Suprapubic skin (tissue), 4 donors: Measurements from ENCODE around the gene CHRDL2. TPM values are rescaled to one million over a fixed set of nuclear protein-coding genes. Genes with fewer than 3 reads are reported as not detected.

Experiments used
- DNase-seq, 2 donors: peaks; one replicate each; pipeline ENCODE4 v3.0.0-alpha.2; 2019; ENCODE audit warnings: low spot score in 2 of 2
- H3K27ac ChIP-seq: fragments of 200-600 bp; sonication (generic); one replicate; pipeline ENCODE4 v1.5.1; 2019
- H3K27me3 ChIP-seq: fragments of 200-600 bp; sonication (generic); one replicate; pipeline ENCODE4 v1.5.1; 2019
- H3K36me3 ChIP-seq: fragments of 200-600 bp; sonication (generic); one replicate; pipeline ENCODE4 v1.5.1; 2019
- H3K4me1 ChIP-seq: fragments of 200-600 bp; sonication (generic); one replicate; pipeline ENCODE4 v1.5.1; 2019
- H3K4me3 ChIP-seq: fragments of 200-600 bp; sonication (generic); one replicate; pipeline ENCODE4 v1.5.1; 2019; ENCODE audit warnings: mild to moderate bottlenecking
- H3K9me3 ChIP-seq: fragments of 200-600 bp; sonication (generic); one replicate; pipeline ENCODE4 v1.5.1; 2019
- EP300 ChIP-seq: sonication (generic); formaldehyde crosslinking; IDR thresholded peaks from one replicate; pipeline ENCODE4 v1.6.1; 2017; ENCODE audit warnings: antibody characterized with exemption
- POLR2A ChIP-seq, 2 donors: fragments of 450-650 bp; IDR thresholded peaks; one replicate each; pipeline ENCODE4 v1.6.1; 2017; ENCODE audit warnings: antibody characterized with exemption in 2 of 2, mild to moderate bottlenecking in 2 of 2, moderate library complexity in 2 of 2
- POLR2AphosphoS5 ChIP-seq, 3 donors: sonication (generic); formaldehyde crosslinking; IDR thresholded peaks; one replicate each; pipeline ENCODE4 v1.6.1; 2017; ENCODE audit warnings: antibody characterized with exemption in 3 of 3
- WGBS: methylation state at CpG from one replicate; pipeline ENCODE4 v1.1.5; 2018; 5-methylcytosine and 5-hydroxymethylcytosine counted together
- total RNA-seq, 4 donors: library from RNA; depleted of rRNA; stranded (reverse); fragments of >200 nt; gene quantifications; one replicate each; pipeline ENCODE4 v1.1.0, GENCODE V29; 2016
- TF ChIP-seq, protein P1 (sequence below), 2 donors: fragments of 200-600 bp in 1 of 2; fragments of 450-650 bp in 1 of 2; sonication (generic) in 1 of 2; IDR thresholded peaks; one replicate each; pipeline ENCODE4 v1.5.1; 2016 to 2019; ENCODE audit warnings: antibody characterized with exemption in 2 of 2, mild to moderate bottlenecking in 1 of 2, moderate library complexity in 1 of 2

The CHRDL2 gene
- total RNA-seq, 4 donors from 2014 or later = not detected

DNA sequence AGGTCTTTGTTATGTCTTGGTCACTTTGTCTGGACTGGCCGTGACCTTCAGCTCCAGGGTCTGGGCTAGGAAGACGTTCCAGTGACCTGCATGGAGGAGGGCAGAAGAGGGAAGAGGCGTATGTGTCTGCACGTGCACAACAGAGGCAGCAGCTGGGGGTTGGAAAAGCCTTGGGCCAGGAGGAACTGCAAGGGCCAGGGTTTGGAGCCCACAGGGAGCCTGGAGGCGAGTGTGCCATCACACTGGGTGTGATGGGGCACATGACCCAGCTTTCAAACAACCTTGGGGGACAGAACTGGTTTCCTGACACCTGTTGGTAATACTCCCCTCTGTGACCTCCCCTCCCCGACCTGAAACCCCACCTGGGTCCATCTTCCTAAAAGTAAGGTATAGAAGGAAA lies 34.7 kb downstream of the CHRDL2 start:
- Histone ChIP-seq H3K4me1 (peaks cover 22% of the 10 kb centered on the region), H3K4me3 (no peak overlapping the region), H3K27me3 (no peaks in the 10 kb centered on the region), H3K9me3 (no peaks in the 10 kb centered on the region), H3K36me3 (no peaks in the 10 kb centered on the region), H3K27ac (peak overlapping the region; percentile 60)
- DNase-seq = no peak
- TF ChIP-seq POLR2A (IDR thresholded peaks at IDR 0.05) = no peak
- TF ChIP-seq, protein P1, sequence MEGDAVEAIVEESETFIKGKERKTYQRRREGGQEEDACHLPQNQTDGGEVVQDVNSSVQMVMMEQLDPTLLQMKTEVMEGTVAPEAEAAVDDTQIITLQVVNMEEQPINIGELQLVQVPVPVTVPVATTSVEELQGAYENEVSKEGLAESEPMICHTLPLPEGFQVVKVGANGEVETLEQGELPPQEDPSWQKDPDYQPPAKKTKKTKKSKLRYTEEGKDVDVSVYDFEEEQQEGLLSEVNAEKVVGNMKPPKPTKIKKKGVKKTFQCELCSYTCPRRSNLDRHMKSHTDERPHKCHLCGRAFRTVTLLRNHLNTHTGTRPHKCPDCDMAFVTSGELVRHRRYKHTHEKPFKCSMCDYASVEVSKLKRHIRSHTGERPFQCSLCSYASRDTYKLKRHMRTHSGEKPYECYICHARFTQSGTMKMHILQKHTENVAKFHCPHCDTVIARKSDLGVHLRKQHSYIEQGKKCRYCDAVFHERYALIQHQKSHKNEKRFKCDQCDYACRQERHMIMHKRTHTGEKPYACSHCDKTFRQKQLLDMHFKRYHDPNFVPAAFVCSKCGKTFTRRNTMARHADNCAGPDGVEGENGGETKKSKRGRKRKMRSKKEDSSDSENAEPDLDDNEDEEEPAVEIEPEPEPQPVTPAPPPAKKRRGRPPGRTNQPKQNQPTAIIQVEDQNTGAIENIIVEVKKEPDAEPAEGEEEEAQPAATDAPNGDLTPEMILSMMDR (IDR thresholded peaks at IDR 0.05) = no peak
- no peak for TF ChIP-seq POLR2AphosphoS5 (IDR thresholded peaks at IDR 0.05)
- no peak for TF ChIP-seq EP300
- 63% methylated on average over 5 of the region's 6 CpGs for WGBS

DNA sequence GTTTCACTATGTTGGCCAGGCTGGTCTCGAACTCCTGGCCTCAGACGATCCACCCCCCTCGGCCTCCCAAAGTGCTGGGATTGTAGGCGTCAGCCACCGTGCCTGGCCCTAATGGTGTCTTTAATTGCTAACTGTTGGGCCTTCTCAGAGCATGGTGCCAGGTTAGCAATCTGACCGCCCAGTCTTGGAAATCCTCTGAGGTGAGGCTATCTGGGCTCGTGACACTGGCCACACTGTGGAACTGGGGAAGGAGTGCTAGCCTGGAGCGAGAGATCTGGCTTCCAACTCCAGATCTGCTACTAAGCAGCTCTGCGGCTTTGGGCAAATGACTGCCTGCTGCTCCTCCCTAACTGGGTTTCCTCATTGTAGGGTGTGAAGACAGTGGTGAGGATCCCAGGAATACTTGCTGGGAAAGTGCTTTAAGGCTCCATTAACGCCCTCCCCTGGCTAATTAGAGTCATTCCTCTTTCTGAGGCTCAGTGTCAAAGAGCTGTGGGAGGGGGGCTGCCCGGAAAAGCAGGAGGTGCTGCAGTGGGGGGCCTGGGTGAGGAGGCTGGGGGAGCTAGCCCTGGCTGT lies 35.4 kb downstream of the CHRDL2 start:
- no peak for DNase-seq
- WGBS = 78% methylated on average over 11 of the region's 11 CpGs
- Histone ChIP-seq H3K9me3 (no peaks in the 10 kb centered on the region), H3K4me3 (no peak overlapping the region), H3K27ac (peak overlapping the region; percentile 60), H3K4me1 (peaks cover 22% of the 10 kb centered on the region), H3K27me3 (no peaks in the 10 kb centered on the region), H3K36me3 (no peaks in the 10 kb centered on the region)
- TF ChIP-seq POLR2AphosphoS5 (IDR thresholded peaks at IDR 0.05) (no peak), EP300 (no peak), POLR2A (IDR thresholded peaks at IDR 0.05) (no peak)
- TF ChIP-seq, protein P1 (IDR thresholded peaks at IDR 0.05) = no peak

DNA sequence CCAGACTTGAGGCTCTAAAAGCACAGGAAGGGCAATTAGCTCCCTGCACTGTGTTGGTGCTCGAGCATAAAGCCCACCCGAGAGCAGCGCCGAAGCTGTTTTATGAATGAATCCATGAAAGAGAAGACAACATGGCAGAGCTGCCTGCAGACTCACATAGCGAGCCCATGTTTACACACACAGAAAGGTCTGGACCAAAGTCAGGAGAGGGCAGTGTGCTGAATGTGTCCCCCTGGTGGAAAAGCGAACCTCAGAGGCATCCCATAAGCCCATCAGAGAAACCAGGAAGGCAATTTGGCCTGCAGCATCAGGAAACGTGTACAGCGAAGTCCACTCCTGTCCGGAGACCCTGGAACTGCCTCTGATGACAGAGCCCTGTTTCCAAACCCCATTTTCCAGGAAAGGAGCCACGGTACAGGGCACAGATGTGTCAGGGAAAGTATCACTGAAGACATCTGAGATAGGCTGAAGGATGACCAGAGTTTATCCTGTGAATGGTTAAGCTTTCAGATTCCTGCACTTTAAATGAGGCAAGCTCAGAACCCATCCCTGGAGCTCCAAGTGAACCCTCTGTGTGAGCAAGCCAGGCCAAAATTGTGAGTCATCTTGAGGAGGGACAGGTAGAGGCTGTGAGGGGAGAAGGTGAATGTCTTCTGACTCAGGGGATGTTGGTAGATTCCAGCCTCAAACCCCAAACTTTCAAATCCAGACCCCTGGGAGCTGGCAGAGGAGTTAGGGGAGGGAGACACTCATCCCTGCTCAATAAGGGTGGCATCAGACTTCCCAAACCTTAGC lies 36.9 kb downstream of the CHRDL2 start:
- Histone ChIP-seq H3K36me3 (no peaks in the 10 kb centered on the region), H3K4me1 (peaks cover 22% of the 10 kb centered on the region), H3K4me3 (no peak overlapping the region), H3K9me3 (no peaks in the 10 kb centered on the region), H3K27ac (no peak overlapping the region), H3K27me3 (no peaks in the 10 kb centered on the region)
- no peak for TF ChIP-seq POLR2AphosphoS5 (IDR thresholded peaks at IDR 0.05)
- no peak for TF ChIP-seq EP300
- TF ChIP-seq POLR2A (IDR thresholded peaks at IDR 0.05) = no peak
- TF ChIP-seq, protein P1 (IDR thresholded peaks at IDR 0.05) = no peak
- WGBS = 86% methylated on average over 8 of the region's 10 CpGs
- no peak for DNase-seq

DNA sequence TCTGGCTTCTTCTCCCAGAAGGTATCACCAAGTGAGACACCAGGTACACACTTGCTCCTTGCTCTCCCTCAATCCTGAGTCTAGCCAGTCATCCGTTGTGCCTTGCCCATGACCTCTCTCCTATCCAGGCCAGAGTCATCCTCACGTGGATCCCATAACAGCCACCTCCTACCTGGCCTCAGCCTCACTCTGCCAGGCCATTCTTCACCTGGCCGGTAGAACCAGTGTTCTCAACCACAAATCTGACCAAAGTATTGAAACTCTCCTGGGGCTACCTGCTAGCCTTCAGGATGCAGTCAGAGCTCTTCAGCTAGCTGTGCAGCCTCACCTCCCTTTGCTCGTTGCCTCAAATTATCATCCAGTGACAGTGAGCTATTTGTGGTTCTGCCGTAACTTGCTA lies 37.7 kb downstream of the CHRDL2 start:
- 84% methylated on average over 5 of the region's 5 CpGs for WGBS
- DNase-seq = no peak
- no peaks in the 10 kb centered on the region for H3K9me3 ChIP-seq
- H3K27me3 ChIP-seq = no peaks in the 10 kb centered on the region
- TF ChIP-seq EP300 = no peak
- TF ChIP-seq POLR2A (IDR thresholded peaks at IDR 0.05) = no peak
- no peak for TF ChIP-seq POLR2AphosphoS5 (IDR thresholded peaks at IDR 0.05)
- TF ChIP-seq, protein P1 (IDR thresholded peaks at IDR 0.05) = no peak
- H3K27ac ChIP-seq = no peak overlapping the region
- no peaks in the 10 kb centered on the region for H3K36me3 ChIP-seq
- no peak overlapping the region for H3K4me3 ChIP-seq
- peaks cover 22% of the 10 kb centered on the region for H3K4me1 ChIP-seq

- H3K4me1 ChIP-seq = peaks cover 13% of the 10 kb centered on the region
- H3K27ac ChIP-seq = no peak overlapping the region
- no peak for DNase-seq
- 55% methylated on average over 4 of the region's 4 CpGs for WGBS
- no peaks in the 10 kb centered on the region for H3K27me3 ChIP-seq
- TF ChIP-seq EP300 (no peak), POLR2A (IDR thresholded peaks at IDR 0.05) (no peak), POLR2AphosphoS5 (IDR thresholded peaks at IDR 0.05) (no peak)
- TF ChIP-seq, protein P1 (IDR thresholded peaks at IDR 0.05) = no peak
- H3K9me3 ChIP-seq = no peaks in the 10 kb centered on the region
- H3K36me3 ChIP-seq = no peaks in the 10 kb centered on the region
- no peak overlapping the region for H3K4me3 ChIP-seq
Measured at GRCh38 chr11:74691755-74692154, 39.5 kb downstream of the CHRDL2 start.
